HL-60/S4 treated with retinoic acid at 250 ng/mL for 4 days and 3 days (cell line): ENCODE data around the gene H19.

Experiments used
- in situ Hi-C: fragments of 300-500 bp; cut with MboI; formaldehyde crosslinking; loops from 2 replicates; pipeline ENCODE4 v1.7.0; 2022; ENCODE audit warnings: low sequenced_read_pairs

The H19 gene

DNA sequence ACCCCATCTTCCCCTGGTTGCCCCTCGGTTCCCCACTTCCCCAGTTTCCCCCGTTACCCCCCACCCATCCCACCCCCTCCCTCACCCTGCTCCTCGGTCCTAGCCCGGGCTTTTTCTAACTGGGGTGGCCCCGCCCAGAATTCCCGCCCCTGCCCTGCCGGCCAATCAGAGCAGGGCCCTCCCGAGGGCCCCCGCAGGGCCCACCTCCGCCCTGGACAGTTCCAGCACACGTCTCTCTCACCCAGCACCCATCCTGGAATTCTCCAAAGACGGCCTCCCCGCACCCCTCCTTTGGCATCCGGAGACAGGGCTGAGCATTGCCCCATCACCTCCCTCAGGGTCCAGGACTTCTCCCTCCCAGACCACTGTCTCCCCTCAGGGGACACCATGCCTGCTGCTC lies at the start of gene H19:
Gene H19, minus strand, starts transcription at position 88 of the 400 bp plus-strand sequence.
- in situ Hi-C loops, result no loop called here

DNA sequence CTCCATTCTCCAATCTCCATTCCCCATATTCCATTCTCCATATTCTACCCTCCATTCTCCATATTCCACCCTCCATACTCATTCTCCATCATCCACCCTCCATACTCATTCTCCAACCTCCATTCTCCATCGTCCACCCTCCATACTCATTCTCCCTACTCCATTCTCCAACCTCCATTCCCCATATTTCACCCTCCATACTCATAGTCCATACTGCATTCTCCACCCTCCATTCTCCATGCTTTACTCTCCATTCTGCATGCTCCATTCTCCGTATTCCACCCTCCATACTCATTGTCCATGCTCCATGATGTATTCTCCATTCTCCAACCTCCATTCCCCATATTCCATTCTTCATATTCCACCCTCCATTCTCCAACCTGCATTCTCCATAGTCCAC lies 44.3 kb upstream of the H19 start:
- in situ Hi-C loops, result no loop called here

DNA sequence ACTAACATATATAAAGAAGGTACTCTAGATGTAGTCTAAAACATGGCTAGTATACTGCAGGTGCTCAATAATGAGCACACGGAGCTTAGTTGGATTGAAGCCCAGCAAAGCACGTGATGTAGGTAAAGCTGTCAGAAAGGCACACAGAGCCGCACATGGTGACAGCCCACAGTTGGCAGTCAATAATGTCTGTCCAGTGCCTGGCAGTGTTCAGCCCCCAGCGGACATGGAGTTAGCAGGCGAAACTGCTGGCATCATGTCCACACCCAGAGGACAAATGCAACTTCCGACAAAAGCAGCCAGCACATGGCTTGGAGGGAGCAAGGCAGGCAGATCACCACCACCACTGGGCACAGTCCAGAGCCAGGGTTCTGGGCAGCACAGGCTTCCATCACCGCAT lies 43.5 kb upstream of the H19 start:
- in situ Hi-C loops, result no loop called here

DNA sequence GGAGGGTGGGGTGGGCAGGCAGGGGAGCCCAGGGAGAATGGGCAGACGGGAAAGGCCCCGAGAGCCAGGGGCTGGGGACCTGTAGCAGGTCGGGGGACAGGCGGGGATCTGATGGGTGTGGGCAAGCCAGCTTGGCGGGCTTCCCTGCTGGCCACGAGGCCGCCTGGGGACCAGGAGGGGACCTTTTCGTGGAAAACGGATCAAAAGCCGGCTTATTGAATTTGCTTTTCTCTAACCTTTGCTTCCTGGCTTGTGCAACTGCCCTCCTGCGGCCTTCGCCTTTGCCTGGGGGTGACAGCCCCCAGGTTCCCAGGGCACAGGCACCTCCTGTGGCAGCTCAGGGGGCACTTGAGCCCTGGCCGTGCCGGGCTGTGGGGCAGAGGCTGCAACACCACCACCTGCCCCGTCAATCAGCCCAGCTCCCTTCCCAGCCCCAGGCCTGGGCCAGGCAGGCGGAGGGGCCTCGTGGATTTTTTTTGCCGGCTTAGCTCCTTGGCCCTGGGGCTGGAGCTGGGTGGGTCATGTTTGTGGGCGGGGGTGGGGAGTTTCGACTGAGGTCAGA lies 41.6 kb upstream of the H19 start:
- in situ Hi-C loops, result no loop called here

GRCh38 chr11:2036863-2037486 lies 39.3 kb upstream of the H19 start:
- in situ Hi-C loops, result no loop called here

DNA sequence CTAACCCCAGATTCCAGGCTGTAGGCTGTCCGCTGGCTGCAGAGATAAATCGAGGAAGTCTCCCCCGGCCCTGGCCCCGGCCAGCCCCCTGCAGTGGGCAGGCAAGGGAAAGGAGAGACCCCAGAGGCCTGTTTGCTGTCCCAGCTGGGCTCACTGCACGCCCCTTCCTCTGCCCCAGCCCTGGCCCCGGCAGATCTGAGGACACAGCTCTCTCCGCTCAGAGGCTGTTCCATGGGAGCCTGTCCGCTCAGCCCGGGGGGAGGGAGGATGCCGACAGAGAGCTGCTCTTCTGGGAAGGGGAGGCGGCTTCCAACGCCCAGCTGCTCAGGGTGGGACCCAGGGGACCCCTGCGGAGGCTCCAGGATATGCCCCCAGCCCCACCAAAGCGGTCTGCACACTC lies 37.7 kb upstream of the H19 start:
- in situ Hi-C loops, result no loop called here

GRCh38 chr11:2031058-2031457 lies 33.4 kb upstream of the H19 start:
- in situ Hi-C loops, result no loop called here

DNA sequence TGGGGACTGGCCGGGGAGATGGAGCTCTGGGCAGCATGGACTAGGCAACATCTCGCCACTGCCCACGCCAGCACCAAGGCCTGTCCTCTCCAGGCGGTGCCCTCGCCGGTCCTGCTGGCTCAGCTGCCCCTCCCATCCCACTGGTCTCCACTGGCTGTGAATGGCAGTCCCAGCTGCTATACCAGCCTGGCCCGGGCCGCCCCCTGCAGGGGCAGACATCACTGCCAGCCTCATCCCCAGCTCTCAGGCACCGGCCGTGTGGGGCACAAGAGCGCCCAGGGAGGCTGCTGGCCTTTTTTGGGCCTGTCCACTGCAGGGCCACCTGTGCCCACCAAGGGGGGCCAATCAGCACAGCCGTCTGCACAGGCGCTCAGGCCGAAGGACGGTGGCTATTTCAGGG lies 30.1 kb upstream of the H19 start:
- in situ Hi-C loops, result no loop called here

DNA sequence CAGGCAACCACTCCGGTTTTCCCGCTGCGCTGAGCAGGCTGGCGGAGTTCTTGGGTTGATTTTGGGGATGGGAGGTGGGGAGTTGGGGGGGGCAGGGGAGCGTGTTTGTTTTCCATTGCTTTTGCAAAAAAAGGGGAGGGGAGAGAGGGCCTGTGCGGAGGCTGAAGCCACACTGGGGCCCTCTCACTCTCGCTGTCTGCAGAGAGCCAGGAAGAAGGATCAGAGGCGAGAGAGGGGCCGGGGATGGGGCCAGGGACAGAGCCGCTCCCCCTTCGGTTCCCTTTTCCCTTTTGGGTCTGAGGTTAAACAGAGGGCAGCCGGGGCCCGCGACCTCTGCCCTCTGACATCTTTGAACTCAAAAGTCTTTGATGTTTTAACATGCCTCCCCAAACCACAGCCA lies 17.4 kb upstream of the H19 start:
- in situ Hi-C loops, result no loop called here

- in situ Hi-C loops, result no loop called here
These were observed 14.8 kb upstream of the H19 start for GRCh38 chr11:2012440-2012839.

DNA sequence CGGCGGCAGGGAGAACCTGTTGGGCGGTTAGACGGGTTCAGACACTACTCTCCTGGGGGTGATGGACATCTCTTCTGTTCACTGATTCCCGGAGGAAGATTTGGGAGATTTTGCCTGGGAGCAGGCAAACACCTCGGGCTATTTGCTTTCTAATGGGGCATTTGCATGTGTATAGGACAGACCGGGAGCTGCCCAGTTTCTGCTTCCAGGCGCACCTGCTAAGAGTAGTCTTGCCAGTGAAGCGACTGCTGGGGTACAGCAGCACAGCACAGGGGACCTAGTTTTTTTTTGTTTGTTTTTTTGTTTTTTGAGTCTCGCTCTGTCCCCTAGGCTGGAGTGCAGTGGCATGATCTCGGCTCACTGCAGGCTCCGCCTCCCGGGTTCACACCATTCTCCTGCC lies 6.8 kb upstream of the H19 start:
- in situ Hi-C loops, result no loop called here

DNA sequence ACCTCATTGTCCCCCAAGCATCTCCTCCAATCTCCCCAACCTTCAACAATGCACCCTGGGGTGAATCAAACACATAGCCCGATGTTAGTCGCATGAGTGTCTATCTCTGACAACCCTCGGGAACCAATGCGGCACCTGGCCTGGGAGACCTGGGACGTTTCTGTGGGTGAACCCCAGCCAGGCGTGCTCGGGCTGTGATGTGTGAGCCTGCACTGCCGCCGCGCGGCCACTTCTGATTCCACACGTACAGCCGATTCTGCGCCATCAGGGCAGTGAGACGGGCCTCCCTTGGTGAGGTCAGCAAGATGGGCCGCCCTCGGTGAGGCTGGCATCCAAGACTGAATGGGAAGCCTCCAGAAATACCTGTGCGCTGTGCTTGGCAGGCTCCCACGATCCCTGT lies 5.2 kb upstream of the H19 start:
- in situ Hi-C loops, result no loop called here

GRCh38 chr11:2002042-2002776 lies 4.6 kb upstream of the H19 start:
- in situ Hi-C loops, result no loop called here

DNA sequence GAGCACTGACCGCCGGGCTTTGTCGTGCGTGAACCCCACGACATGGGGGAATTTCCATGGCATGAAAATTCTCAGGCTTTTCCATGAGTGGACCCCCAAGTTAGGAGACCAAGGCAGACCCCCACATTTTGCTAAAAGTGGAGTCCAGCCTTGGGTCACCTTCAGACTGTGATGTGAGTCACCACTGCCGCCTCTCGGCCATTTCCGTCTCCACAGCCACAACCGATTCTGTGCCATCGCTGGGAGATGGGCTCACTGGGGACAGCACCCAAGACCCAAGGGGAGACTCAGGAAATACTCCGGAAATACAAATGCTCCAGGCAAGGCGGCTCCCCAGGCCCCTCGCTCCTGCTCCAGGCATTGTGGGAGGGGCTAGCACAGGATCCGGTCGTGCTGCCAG lies 1.2 kb upstream of the H19 start:
- in situ Hi-C loops, result no loop called here

GRCh38 chr11:1998290-1998689 lies 648 bp upstream of the H19 start:
- in situ Hi-C loops, result no loop called here

GRCh38 chr11:1994121-1994520 lies 3.5 kb downstream of the H19 start:
- in situ Hi-C loops, result no loop called here

DNA sequence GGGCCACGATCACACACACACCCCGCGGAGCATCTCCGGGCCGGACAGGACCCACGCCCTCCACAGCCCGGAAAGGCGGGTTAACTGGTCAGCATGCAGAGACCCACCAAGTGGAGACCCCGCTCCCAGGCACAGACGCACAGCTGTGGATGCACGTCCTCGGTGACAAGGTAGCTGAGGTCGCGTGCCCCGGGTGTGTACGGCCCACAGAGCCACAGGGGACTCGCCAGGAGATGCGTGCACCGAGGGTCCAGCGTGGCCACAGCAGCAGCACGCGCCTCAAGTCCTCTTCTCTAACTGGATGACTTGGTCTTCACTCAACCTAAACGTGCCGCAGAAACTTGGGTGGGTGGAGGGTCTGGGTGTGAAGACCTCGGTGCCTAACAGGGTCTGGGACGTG lies 5.5 kb downstream of the H19 start:
- in situ Hi-C loops, result no loop called here

GRCh38 chr11:1990872-1991578 lies 6.6 kb downstream of the H19 start:
- in situ Hi-C loops, result no loop called here

GRCh38 chr11:1989953-1990352 lies 7.7 kb downstream of the H19 start:
- in situ Hi-C loops, result no loop called here

DNA sequence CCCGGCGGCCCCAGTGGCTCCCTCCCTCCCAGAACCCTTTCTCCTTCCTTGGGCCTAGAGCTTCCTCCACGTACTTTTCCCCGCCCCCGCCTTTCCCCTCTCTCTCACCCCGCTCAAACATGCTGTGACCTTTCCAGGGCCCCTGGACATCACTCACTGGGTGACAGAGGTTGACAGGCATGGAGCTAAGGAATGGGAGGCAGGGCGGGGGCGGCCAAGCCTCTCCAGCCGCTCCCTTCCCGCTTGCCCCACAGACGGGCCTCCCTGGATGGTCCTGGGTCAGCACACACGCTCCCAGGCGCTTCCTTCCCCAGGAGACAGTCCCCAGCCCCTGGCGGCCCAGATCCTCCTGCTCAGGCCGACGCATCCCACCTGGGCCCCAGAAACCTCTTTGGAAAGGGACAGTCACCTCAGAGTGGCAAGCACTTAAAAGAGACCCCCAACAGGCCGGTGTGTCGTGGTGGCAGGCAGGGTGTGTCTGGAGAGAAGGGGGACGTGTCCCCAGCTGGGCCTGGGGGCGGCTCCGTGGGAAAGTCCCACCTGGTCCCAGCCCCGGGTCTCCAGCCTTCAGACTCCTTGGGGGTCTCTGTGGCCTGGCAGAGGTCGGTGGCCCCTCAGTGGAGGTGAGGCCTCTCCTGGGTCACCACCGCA lies 8.8 kb downstream of the H19 start:
- in situ Hi-C loops, result no loop called here

GRCh38 chr11:1988174-1988573 lies 9.5 kb downstream of the H19 start:
- in situ Hi-C loops, result no loop called here
